Measurements from ENCODE around the gene ALKBH4. TPM values are rescaled to one million over a fixed set of nuclear protein-coding genes. Genes with fewer than 3 reads are reported as not detected.

The ALKBH4 gene
- total and polyA plus RNA-seq, 10 of the 15 experiments (the other 5 are each of a cell fraction or from before 2014, with no cell fraction given) = 4.1 to 16.9 (median 11.3) TPM

- RAD21 ChIA-PET (ENCODE audit: unreplicated experiment) = no interaction called here
- no peak overlapping the region for H3K4me2 ChIP-seq (ENCODE audit: control insufficient read depth, insufficient read depth)
- 77% methylated on average over 23 of the region's 23 CpGs for WGBS (ENCODE audit: insufficient coverage, insufficient replicate concordance, low lambda C conversion rate, missing lambda C conversion rate)
- no peaks in the 10 kb centered on the region for H3K27me3 ChIP-seq (replicated peaks in 1 of 2; ENCODE audit: control insufficient read depth in 2 of 2, insufficient read depth in 2 of 2, low read length in 1 of 2)
- H2AFZ ChIP-seq (ENCODE audit: control insufficient read depth, low read depth, low read length) = no peak overlapping the region
- POLR2A ChIA-PET = no interaction called here
- H3K36me3 ChIP-seq (ENCODE audit: control insufficient read depth in 2 of 2, insufficient read depth in 2 of 2, low read length in 1 of 2) = peaks cover 6 to 21% of the 10 kb centered on the region in 2 experiments
- no peak overlapping the region for H3K27ac ChIP-seq (ENCODE audit: control insufficient read depth, insufficient read depth)
- BruUV-seq (replicated peaks) = no TSS peak
- FAIRE-seq = no peak
- H3K9me3 ChIP-seq (replicated peaks; ENCODE audit: control insufficient read depth, insufficient read depth, low read length) = no peaks in the 10 kb centered on the region
- no peak for TF ChIP-seq ETV6 (conservative IDR thresholded peaks at IDR 0.05 in 1 of 2, IDR thresholded peaks at IDR 0.05 in 1 of 2; ENCODE audit: borderline replicate concordance in 1 of 2, low read depth in 1 of 2)
- TF ChIP-seq RCOR1 (conservative IDR thresholded peaks at IDR 0.05; ENCODE audit: low read depth, low read length) = no peak
- TF ChIP-seq CBFB (IDR thresholded peaks at IDR 0.05; ENCODE audit: low read depth) = no peak
- H3K9ac ChIP-seq (ENCODE audit: control insufficient read depth, insufficient read depth, low read length) = no peak overlapping the region
- ATAC-seq = no peak
- intact Hi-C loops (cut with micrococcal nuclease; ENCODE audit: unreplicated experiment) = no loop called here
- DNase-seq (ENCODE audit: low read depth, low spot score) = no peak
- H3K4me1 ChIP-seq (ENCODE audit: control insufficient read depth, insufficient read depth, low read length) = no peaks in the 10 kb centered on the region
- SMC1A ChIA-PET (ENCODE audit: uncharacterized antibody, unreplicated experiment) = no interaction called here
- in situ Hi-C loops (cut with MboI) = no loop called here
- CTCF ChIA-PET = no interaction called here
- H3K4me3 ChIP-seq = no peak overlapping the region
- peaks cover 2% of the 10 kb centered on the region for H3K79me2 ChIP-seq (ENCODE audit: control insufficient read depth, insufficient read depth, low read length)
- no peaks in the 10 kb centered on the region for H4K20me1 ChIP-seq (ENCODE audit: control insufficient read depth, insufficient read depth)
Measured at GRCh38 chr7:102473271-102473991, 8.8 kb upstream of the ALKBH4 start.

GRCh38 chr7:102472126-102473041 lies 7.7 kb upstream of the ALKBH4 start:
- intact Hi-C loops (cut with micrococcal nuclease; ENCODE audit: unreplicated experiment) (no loop called here), in situ Hi-C loops (cut with MboI) (no loop called here)
- no peak for DNase-seq (ENCODE audit: low read depth, low spot score)
- Histone ChIP-seq H3K4me1 (ENCODE audit: control insufficient read depth, insufficient read depth, low read length) (no peaks in the 10 kb centered on the region), H2AFZ (ENCODE audit: control insufficient read depth, low read depth, low read length) (no peak overlapping the region), H3K9me3 (replicated peaks; ENCODE audit: control insufficient read depth, insufficient read depth, low read length) (no peaks in the 10 kb centered on the region), H3K4me3 (no peak overlapping the region), H3K36me3 (ENCODE audit: control insufficient read depth in 2 of 2, insufficient read depth in 2 of 2, low read length in 1 of 2) (peaks cover 6 to 26% of the 10 kb centered on the region in 2 experiments), H4K20me1 (ENCODE audit: control insufficient read depth, insufficient read depth) (no peaks in the 10 kb centered on the region), H3K27me3 (replicated peaks in 1 of 2; ENCODE audit: control insufficient read depth in 2 of 2, insufficient read depth in 2 of 2, low read length in 1 of 2) (no peaks in the 10 kb centered on the region), H3K4me2 (ENCODE audit: control insufficient read depth, insufficient read depth) (no peak overlapping the region), H3K27ac (ENCODE audit: control insufficient read depth, insufficient read depth) (no peak overlapping the region), H3K79me2 (ENCODE audit: control insufficient read depth, insufficient read depth, low read length) (no peaks in the 10 kb centered on the region), H3K9ac (ENCODE audit: control insufficient read depth, insufficient read depth, low read length) (no peak overlapping the region)
- RAD21 ChIA-PET (ENCODE audit: unreplicated experiment) = no interaction called here
- no peak for ATAC-seq
- CTCF ChIA-PET = interaction anchor here (0.7 to 1.5 kb wide), 2 partner anchors 57 to 413 kb away, joined by 3 read pairs; no protein-coding TSS in a partner anchor
- 88% methylated on average over 25 of the region's 31 CpGs for WGBS (ENCODE audit: insufficient coverage, insufficient replicate concordance, low lambda C conversion rate, missing lambda C conversion rate)
- no peak for FAIRE-seq
- POLR2A ChIA-PET = no interaction called here
- no TSS peak for BruUV-seq (replicated peaks)
- SMC1A ChIA-PET (ENCODE audit: uncharacterized antibody, unreplicated experiment) = no interaction called here
- TF ChIP-seq TBL1XR1 (IDR thresholded peaks at IDR 0.05; ENCODE audit: low read depth, low read length) = no peak
- 0 out of 2 replicates have a peak, but pooled peaks have one; percentile 16 for TF ChIP-seq BACH1 (IDR thresholded peaks at IDR 0.05; ENCODE audit: borderline replicate concordance)
- TF ChIP-seq NFXL1 (IDR thresholded peaks at IDR 0.05; ENCODE audit: borderline replicate concordance) = no peak
- TF ChIP-seq JUND (IDR thresholded peaks at IDR 0.05; ENCODE audit: low read depth, low read length) = no peak
- no peak for TF ChIP-seq TCF7 (IDR thresholded peaks at IDR 0.05; ENCODE audit: borderline replicate concordance)
- no peak for TF ChIP-seq ATF3 (IDR thresholded peaks at IDR 0.05; ENCODE audit: borderline replicate concordance, extremely low read depth, low read depth, low read length)
- TF ChIP-seq ETV6 (conservative IDR thresholded peaks at IDR 0.05 in 1 of 2, IDR thresholded peaks at IDR 0.05 in 1 of 2; ENCODE audit: borderline replicate concordance in 1 of 2, low read depth in 1 of 2) = no peak
- no peak for TF ChIP-seq SUZ12 (IDR thresholded peaks at IDR 0.05; ENCODE audit: unreplicated experiment)
- peak; percentile 69 for TF ChIP-seq POLR2A (IDR thresholded peaks at IDR 0.05; ENCODE audit: low read depth, low read length)
- no peak for TF ChIP-seq RB1 (IDR thresholded peaks at IDR 0.05; ENCODE audit: borderline replicate concordance)
- 0 out of 2 replicates have a peak, but pooled peaks have one; percentile 10 for TF ChIP-seq POLR2AphosphoS5 (IDR thresholded peaks at IDR 0.05; ENCODE audit: low read length)

All from GM12878 (cell line).